Measurements from ENCODE around the gene TMEM151A.
A peak's percentile ranks its signal among the peaks of the same experiment; 100 is the strongest.

The TMEM151A gene

GRCh38 chr11:66338276-66339161 lies 46.8 kb downstream of the TMEM151A start:
- Histone ChIP-seq H3K4me1 (peaks cover 0 to 40% (median 30%) of the 10 kb centered on the region in 4 donors), H3K27ac (no peak overlapping the region), H3K9me3 (no peaks in the 10 kb centered on the region), H3K27me3 (no peaks in the 10 kb centered on the region), H3K36me3 (peaks cover 22 to 68% (median 36%) of the 10 kb centered on the region in 3 donors), H3K4me3 (no peak overlapping the region)
- intact Hi-C loops (cut with DNase I; ENCODE audit: low total_unique reads), result no loop called here
- TF ChIP-seq, protein P1, sequence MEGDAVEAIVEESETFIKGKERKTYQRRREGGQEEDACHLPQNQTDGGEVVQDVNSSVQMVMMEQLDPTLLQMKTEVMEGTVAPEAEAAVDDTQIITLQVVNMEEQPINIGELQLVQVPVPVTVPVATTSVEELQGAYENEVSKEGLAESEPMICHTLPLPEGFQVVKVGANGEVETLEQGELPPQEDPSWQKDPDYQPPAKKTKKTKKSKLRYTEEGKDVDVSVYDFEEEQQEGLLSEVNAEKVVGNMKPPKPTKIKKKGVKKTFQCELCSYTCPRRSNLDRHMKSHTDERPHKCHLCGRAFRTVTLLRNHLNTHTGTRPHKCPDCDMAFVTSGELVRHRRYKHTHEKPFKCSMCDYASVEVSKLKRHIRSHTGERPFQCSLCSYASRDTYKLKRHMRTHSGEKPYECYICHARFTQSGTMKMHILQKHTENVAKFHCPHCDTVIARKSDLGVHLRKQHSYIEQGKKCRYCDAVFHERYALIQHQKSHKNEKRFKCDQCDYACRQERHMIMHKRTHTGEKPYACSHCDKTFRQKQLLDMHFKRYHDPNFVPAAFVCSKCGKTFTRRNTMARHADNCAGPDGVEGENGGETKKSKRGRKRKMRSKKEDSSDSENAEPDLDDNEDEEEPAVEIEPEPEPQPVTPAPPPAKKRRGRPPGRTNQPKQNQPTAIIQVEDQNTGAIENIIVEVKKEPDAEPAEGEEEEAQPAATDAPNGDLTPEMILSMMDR (IDR thresholded peaks at IDR 0.05), result no peak
- DNase-seq, result peak in 1 of 2 donors; percentile 17

DNA sequence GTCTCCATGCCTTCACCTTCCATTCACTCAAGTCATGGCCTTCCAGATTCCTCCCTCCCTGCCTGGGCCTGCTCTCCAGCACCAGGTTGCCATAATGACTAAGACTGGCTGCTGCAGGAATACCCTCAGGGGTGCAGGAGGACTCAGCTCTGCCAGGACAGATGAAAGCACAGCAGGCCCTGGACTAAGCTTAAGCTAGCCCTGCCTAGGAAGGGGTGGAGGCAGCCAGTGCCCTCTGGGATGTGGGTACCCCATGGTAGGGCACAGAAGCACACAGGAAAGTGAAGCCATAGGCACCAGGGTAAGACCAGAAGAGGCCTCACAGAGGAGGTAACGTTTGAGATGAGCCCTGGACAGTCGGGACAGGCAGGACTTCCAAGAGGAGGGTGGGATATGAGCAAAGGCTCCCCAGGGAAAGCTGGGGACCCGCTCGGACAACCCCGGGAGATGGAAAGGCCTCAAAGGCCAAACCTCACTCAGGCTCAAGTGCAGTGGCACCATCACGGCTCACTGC lies 47.5 kb downstream of the TMEM151A start:
- TF ChIP-seq, protein P1 (IDR thresholded peaks at IDR 0.05), result no peak
- peaks cover 0 to 47% (median 37%) of the 10 kb centered on the region in 4 donors for H3K4me1 ChIP-seq
- H3K27ac ChIP-seq, result no peak overlapping the region
- peak in 1 of 2 donors; percentile 10 for DNase-seq
- H3K36me3 ChIP-seq, result peaks cover 22 to 62% (median 36%) of the 10 kb centered on the region in 3 donors
- H3K9me3 ChIP-seq, result no peaks in the 10 kb centered on the region
- H3K27me3 ChIP-seq, result no peaks in the 10 kb centered on the region
- intact Hi-C loops (cut with DNase I; ENCODE audit: low total_unique reads), result no loop called here
- H3K4me3 ChIP-seq, result no peak overlapping the region

GRCh38 chr11:66339686-66340483 lies 48.2 kb downstream of the TMEM151A start:
- peak in 1 of 2 donors; percentile 13 for DNase-seq
- Histone ChIP-seq H3K4me1 (peaks cover 0 to 45% (median 37%) of the 10 kb centered on the region in 4 donors), H3K27me3 (no peaks in the 10 kb centered on the region), H3K9me3 (no peaks in the 10 kb centered on the region), H3K4me3 (no peak overlapping the region), H3K27ac (no peak overlapping the region), H3K36me3 (peaks cover 22 to 60% (median 36%) of the 10 kb centered on the region in 3 donors)
- intact Hi-C loops (cut with DNase I; ENCODE audit: low total_unique reads), result no loop called here
- TF ChIP-seq, protein P1 (IDR thresholded peaks at IDR 0.05), result no peak

GRCh38 chr11:66340596-66341501 lies 49.2 kb downstream of the TMEM151A start:
- TF ChIP-seq, protein P1 (IDR thresholded peaks at IDR 0.05), result no peak
- no peak overlapping the region for H3K27ac ChIP-seq
- H3K27me3 ChIP-seq, result no peaks in the 10 kb centered on the region
- H3K36me3 ChIP-seq, result peaks cover 22 to 60% (median 36%) of the 10 kb centered on the region in 3 donors
- intact Hi-C loops (cut with DNase I; ENCODE audit: low total_unique reads), result no loop called here
- H3K4me3 ChIP-seq, result no peak overlapping the region
- peak in 1 of 2 donors; percentile 12 for DNase-seq
- peaks cover 4 to 43% (median 34%) of the 10 kb centered on the region in 4 donors for H3K4me1 ChIP-seq
- no peaks in the 10 kb centered on the region for H3K9me3 ChIP-seq

Measured in tibial artery (tissue), 4 donors.